Upper lobe of left lung (tissue), 4 donors: Measurements from ENCODE around the gene PARP9.

Experiments
- CTCF ChIP-seq, 6 experiments: fragments of 450-650 bp in 4 of 6; fragments of 200-600 bp in 2 of 6; sonication (generic) in 2 of 6; IDR thresholded peaks; one replicate each; pipeline ENCODE4 v1.5.1; 2016 to 2019; ENCODE audit warnings: antibody characterized with exemption in 6 of 6
- EP300 ChIP-seq, 4 donors: sonication (generic); formaldehyde crosslinking; IDR thresholded peaks; one replicate each; pipeline ENCODE4 v1.5.1; 2017; ENCODE audit warnings: antibody characterized with exemption in 4 of 4, control low read depth in 2 of 4
- POLR2A ChIP-seq, 4 donors: fragments of 450-650 bp; IDR thresholded peaks; one replicate each; pipeline ENCODE4 v1.5.1; 2016 to 2017; ENCODE audit warnings: antibody characterized with exemption in 4 of 4, mild to moderate bottlenecking in 2 of 4

GRCh38 chr3:122510878-122511535 is 53.1 kb downstream of the PARP9 start:
- TF ChIP-seq POLR2A (IDR thresholded peaks at IDR 0.05): no peak
- no peak for TF ChIP-seq CTCF (IDR thresholded peaks at IDR 0.05)
- TF ChIP-seq EP300 (IDR thresholded peaks at IDR 0.05): peak in 1 of 4 donors; percentile 39
